ENCODE results near the gene SLC17A2. TPM values are rescaled to one million over a fixed set of nuclear protein-coding genes. Genes with fewer than 3 reads are reported as not detected.

The SLC17A2 gene, protein sequence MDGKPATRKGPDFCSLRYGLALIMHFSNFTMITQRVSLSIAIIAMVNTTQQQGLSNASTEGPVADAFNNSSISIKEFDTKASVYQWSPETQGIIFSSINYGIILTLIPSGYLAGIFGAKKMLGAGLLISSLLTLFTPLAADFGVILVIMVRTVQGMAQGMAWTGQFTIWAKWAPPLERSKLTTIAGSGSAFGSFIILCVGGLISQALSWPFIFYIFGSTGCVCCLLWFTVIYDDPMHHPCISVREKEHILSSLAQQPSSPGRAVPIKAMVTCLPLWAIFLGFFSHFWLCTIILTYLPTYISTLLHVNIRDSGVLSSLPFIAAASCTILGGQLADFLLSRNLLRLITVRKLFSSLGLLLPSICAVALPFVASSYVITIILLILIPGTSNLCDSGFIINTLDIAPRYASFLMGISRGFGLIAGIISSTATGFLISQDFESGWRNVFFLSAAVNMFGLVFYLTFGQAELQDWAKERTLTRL
- total RNA-seq: not detected

GRCh38 chr6:25930532-25931410 lies at the start of gene SLC17A2:
Gene SLC17A2, minus strand, starts transcription at chr6:25930691. Its CDS starts 4,895 bp downstream, at chr6:25925796.
- intact Hi-C loops (cut with DNase I): no loop called here
- Histone ChIP-seq H3K27me3 (no peaks in the 10 kb centered on the region), H3K36me3 (no peaks in the 10 kb centered on the region), H3K27ac (replicated peaks in 1 of 4) (no peak within 1 kb of the TSS), H3K4me3 (no peak within 1 kb of the TSS), H3K4me1 (no peaks in the 10 kb centered on the region), H3K9me3 (no peaks in the 10 kb centered on the region)
- 90% methylated on average over 9 of the region's 9 CpGs for WGBS
- no peak for TF ChIP-seq POLR2AphosphoS5 (IDR thresholded peaks at IDR 0.05)
- TF ChIP-seq CTCF (IDR thresholded peaks at IDR 0.05): no peak
- TF ChIP-seq EP300 (IDR thresholded peaks at IDR 0.05): no peak
- no peak for TF ChIP-seq POLR2A (IDR thresholded peaks at IDR 0.05; ENCODE audit: low read depth)
- peak; percentile 34 for DNase-seq (ENCODE audit: extremely low spot score)

DNA sequence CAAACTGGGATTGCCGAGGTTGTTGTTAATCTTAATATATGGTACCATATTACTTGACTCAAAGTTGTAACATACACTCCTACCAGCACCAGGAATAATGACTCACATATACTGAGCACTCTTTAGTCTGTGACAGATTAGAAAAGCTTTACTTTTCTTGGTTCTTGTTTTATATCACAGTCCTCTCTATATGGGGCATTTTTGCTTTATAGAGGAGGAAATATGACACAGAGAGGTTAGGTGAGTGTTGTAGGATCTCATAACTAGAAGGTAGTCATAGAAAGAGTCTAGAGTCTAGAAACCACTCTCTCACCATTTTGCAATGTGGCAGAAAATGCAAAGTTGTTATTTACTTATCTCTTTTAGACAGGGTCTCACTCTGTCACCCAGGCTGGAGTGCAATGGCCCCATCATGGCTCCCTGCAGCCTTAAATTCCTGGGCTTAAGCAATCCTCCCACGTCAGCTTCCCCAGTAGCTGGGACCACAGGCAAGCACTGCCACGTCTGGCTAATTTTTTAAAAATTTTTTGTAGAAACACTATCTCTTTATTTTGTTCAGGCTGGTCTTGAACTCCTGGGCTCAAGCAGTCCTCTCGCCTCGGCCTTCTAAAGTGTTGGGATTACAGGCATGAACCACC lies 45.6 kb upstream of the SLC17A2 start:
- no peaks in the 10 kb centered on the region for H3K9me3 ChIP-seq
- no peak for TF ChIP-seq POLR2A (IDR thresholded peaks at IDR 0.05; ENCODE audit: low read depth)
- no peak for TF ChIP-seq EP300 (IDR thresholded peaks at IDR 0.05)
- TF ChIP-seq CTCF (IDR thresholded peaks at IDR 0.05): no peak
- no peak for TF ChIP-seq POLR2AphosphoS5 (IDR thresholded peaks at IDR 0.05)
- intact Hi-C loops (cut with DNase I): no loop called here
- peaks cover 59 to 91% (median 77%) of the 10 kb centered on the region in 4 donors for H3K36me3 ChIP-seq
- no peak for DNase-seq (ENCODE audit: extremely low spot score)
- H3K4me1 ChIP-seq: peaks cover 1 to 10% (median 8%) of the 10 kb centered on the region in 4 donors
- no peak overlapping the region for H3K27ac ChIP-seq (replicated peaks in 1 of 4)
- H3K4me3 ChIP-seq: no peak overlapping the region
- H3K27me3 ChIP-seq: no peaks in the 10 kb centered on the region
- 90% methylated on average over 5 of the region's 5 CpGs for WGBS

- Histone ChIP-seq H3K36me3 (peaks cover 53 to 95% (median 86%) of the 10 kb centered on the region in 4 donors), H3K4me3 (no peak overlapping the region), H3K27ac (replicated peaks in 1 of 4) (no peak overlapping the region), H3K4me1 (peaks cover 6 to 17% (median 14%) of the 10 kb centered on the region in 4 donors), H3K9me3 (no peaks in the 10 kb centered on the region), H3K27me3 (no peaks in the 10 kb centered on the region)
- 86% methylated on average over 2 of the region's 2 CpGs for WGBS
- intact Hi-C loops (cut with DNase I): no loop called here
- TF ChIP-seq EP300 (IDR thresholded peaks at IDR 0.05) (no peak), POLR2AphosphoS5 (IDR thresholded peaks at IDR 0.05) (no peak), POLR2A (IDR thresholded peaks at IDR 0.05; ENCODE audit: low read depth) (no peak), CTCF (IDR thresholded peaks at IDR 0.05) (no peak)
- no peak for DNase-seq (ENCODE audit: extremely low spot score)
Measured at GRCh38 chr6:25973923-25974555, 43.5 kb upstream of the SLC17A2 start.

- Histone ChIP-seq H3K4me3 (no peak overlapping the region), H3K36me3 (peaks cover 43 to 95% (median 83%) of the 10 kb centered on the region in 4 donors), H3K27ac (replicated peaks in 1 of 4) (no peak overlapping the region), H3K4me1 (peaks cover 6 to 28% (median 25%) of the 10 kb centered on the region in 4 donors), H3K27me3 (no peaks in the 10 kb centered on the region), H3K9me3 (no peaks in the 10 kb centered on the region)
- intact Hi-C loops (cut with DNase I): no loop called here
- no peak for DNase-seq (ENCODE audit: extremely low spot score)
- WGBS: 94% methylated on average over 5 of the region's 5 CpGs
- TF ChIP-seq POLR2A (IDR thresholded peaks at IDR 0.05; ENCODE audit: low read depth) (no peak), EP300 (IDR thresholded peaks at IDR 0.05) (no peak), POLR2AphosphoS5 (IDR thresholded peaks at IDR 0.05) (no peak), CTCF (IDR thresholded peaks at IDR 0.05) (no peak)
Measured at GRCh38 chr6:25972902-25973301, 42.4 kb upstream of the SLC17A2 start.

Data from esophagus muscularis mucosa (tissue), 4 donors.